HG03060 (cell line): ENCODE results near the gene NIT2.
"Not testable (repeated sequence)": the region's sequence is repeated elsewhere in the genome, so short reads cannot be mapped to it uniquely, and the experiment has no call there.

Experiments used
- ATAC-seq: cut with Tn5 transposase; IDR thresholded peaks from one replicate; pipeline ENCODE4 v1.9.1; 2021; ENCODE audit warnings: low read depth, moderate number of reproducible peaks; ENCODE audit not compliant: unreplicated experiment

Gene NIT2

GRCh38 chr3:100335434-100335833, 877 bp downstream of the NIT2 start:
- peak; percentile 48 for ATAC-seq

- not testable (repeated sequence) for ATAC-seq
These were observed 1.7 kb downstream of the NIT2 start for GRCh38 chr3:100336229-100336628.

GRCh38 chr3:100338911-100339310, 4.4 kb downstream of the NIT2 start:
- no peak for ATAC-seq

- ATAC-seq = no peak
These were observed 5.2 kb downstream of the NIT2 start for GRCh38 chr3:100339786-100340185.

- no peak for ATAC-seq
These were observed 6.0 kb downstream of the NIT2 start for GRCh38 chr3:100340527-100340926.

- no peak for ATAC-seq
These were observed 14.2 kb downstream of the NIT2 start for GRCh38 chr3:100348727-100349126.

- not testable (repeated sequence) for ATAC-seq
These were observed 17.2 kb downstream of the NIT2 start for GRCh38 chr3:100351770-100352169.

- no peak for ATAC-seq
These were observed 18.0 kb downstream of the NIT2 start for GRCh38 chr3:100352296-100353231.

- no peak for ATAC-seq
These were observed 20.3 kb downstream of the NIT2 start for GRCh38 chr3:100354850-100355249.

- no peak for ATAC-seq
These were observed 23.9 kb downstream of the NIT2 start for GRCh38 chr3:100358413-100358812.

GRCh38 chr3:100359035-100359434, 24.5 kb downstream of the NIT2 start:
- no peak for ATAC-seq

- ATAC-seq = no peak
These were observed 26.4 kb downstream of the NIT2 start for GRCh38 chr3:100360757-100361496.

- no peak for ATAC-seq
These were observed 27.3 kb downstream of the NIT2 start for GRCh38 chr3:100361897-100362296.

GRCh38 chr3:100364421-100364820, 29.9 kb downstream of the NIT2 start:
- no peak for ATAC-seq

GRCh38 chr3:100366424-100366823, 31.9 kb downstream of the NIT2 start:
- ATAC-seq = no peak

GRCh38 chr3:100368441-100368840, 33.9 kb downstream of the NIT2 start:
- ATAC-seq = no peak

- ATAC-seq = no peak
These were observed 36.2 kb downstream of the NIT2 start for GRCh38 chr3:100370756-100371155.

GRCh38 chr3:100374521-100374920, 40.0 kb downstream of the NIT2 start:
- no peak for ATAC-seq

GRCh38 chr3:100376301-100376700, 41.7 kb downstream of the NIT2 start:
- no peak for ATAC-seq

- ATAC-seq = no peak
These were observed 50.4 kb downstream of the NIT2 start for GRCh38 chr3:100384733-100385525.
